Hepatocyte (in vitro differentiated cells): ENCODE results near the gene LINGO3. TPM values are rescaled to one million over a fixed set of nuclear protein-coding genes. Genes with fewer than 3 reads are reported as not detected.
"Not testable (repeated sequence)": the region's sequence is repeated elsewhere in the genome, so short reads cannot be mapped to it uniquely, and the experiment has no call there.

Experiments used
- DNase-seq: peaks from one replicate; pipeline ENCODE4 v3.0.0-alpha.2; 2016; ENCODE audit warnings: low spot score
- H2AFZ ChIP-seq: fragments of 200-600 bp; sonication (generic); 2 replicates; pipeline ENCODE4 v1.6.0; 2016; ENCODE audit warnings: antibody characterized with exemption, mild to moderate bottlenecking
- H3K27ac ChIP-seq: fragments of 200-600 bp; sonication (generic); 2 replicates; pipeline ENCODE4 v1.5.1; 2016; ENCODE audit warnings: mild to moderate bottlenecking
- H3K27me3 ChIP-seq: fragments of 200-600 bp; sonication (generic); 2 replicates; pipeline ENCODE4 v1.6.1; 2016
- H3K36me3 ChIP-seq: fragments of 200-600 bp; sonication (generic); replicated peaks from 2 replicates; pipeline ENCODE4 v1.5.1; 2016; ENCODE audit warnings: low read depth; ENCODE audit not compliant: insufficient read depth
- H3K4me1 ChIP-seq: fragments of 200-600 bp; sonication (generic); 2 replicates; pipeline ENCODE4 v1.5.1; 2016; ENCODE audit warnings: mild to moderate bottlenecking, moderate library complexity; ENCODE audit not compliant: insufficient read depth
- H3K4me2 ChIP-seq: fragments of 200-600 bp; sonication (generic); 2 replicates; pipeline ENCODE4 v1.6.0; 2016
- H3K4me3 ChIP-seq: fragments of 200-600 bp; sonication (generic); 2 replicates; pipeline ENCODE4 v1.5.1; 2016; ENCODE audit warnings: mild to moderate bottlenecking
- H3K79me2 ChIP-seq: fragments of 200-600 bp; sonication (generic); 2 replicates; pipeline ENCODE4 v1.6.0; 2017; ENCODE audit warnings: mild to moderate bottlenecking
- H3K9me2 ChIP-seq: fragments of 200-600 bp; sonication (generic); replicated peaks from 2 replicates; pipeline ENCODE4 v1.6.0; 2017; ENCODE audit warnings: mild to moderate bottlenecking; ENCODE audit not compliant: insufficient read depth
- H3K9me3 ChIP-seq: fragments of 200-600 bp; sonication (generic); 2 replicates; pipeline ENCODE4 v1.5.1; 2016; ENCODE audit warnings: low read depth, mild to moderate bottlenecking
- H4K20me1 ChIP-seq: fragments of 200-600 bp; sonication (generic); 2 replicates; pipeline ENCODE4 v1.6.0; 2016; ENCODE audit warnings: mild to moderate bottlenecking; ENCODE audit not compliant: insufficient read depth, poor library complexity, severe bottlenecking
- CTCF ChIP-seq: fragments of 200-600 bp; sonication (generic); IDR thresholded peaks from 2 replicates; pipeline ENCODE4 v1.5.1; 2016; ENCODE audit warnings: antibody characterized with exemption, mild to moderate bottlenecking; ENCODE audit not compliant: poor library complexity
- EZH2 ChIP-seq: fragments of 200-600 bp; sonication (generic); IDR thresholded peaks from 2 replicates; pipeline ENCODE4 v1.6.1; 2016; ENCODE audit warnings: antibody characterized with exemption, mild to moderate bottlenecking, borderline replicate concordance
- EZH2phosphoT487 ChIP-seq: fragments of 200-600 bp; sonication (generic); IDR thresholded peaks from one replicate; pipeline ENCODE4 v1.6.1; 2018; ENCODE audit warnings: antibody characterized with exemption, mild to moderate bottlenecking, low read depth, moderate library complexity; ENCODE audit not compliant: unreplicated experiment, severe bottlenecking
- WGBS: methylation state at CpG from one replicate; pipeline ENCODE4 v1.1.6; 2016; ENCODE audit warnings: low lambda C conversion rate; ENCODE audit errors: missing lambda C conversion rate; 5-methylcytosine and 5-hydroxymethylcytosine counted together
- polyA plus RNA-seq: library from polyadenylated mRNA; unstranded; fragments of >200 nt; fragmentation: Nextera tagmentation; extraction: Ambion mirVana; gene quantifications from 2 replicates; pipeline ENCODE4 v1.2.1, GENCODE V29; 2016
- total RNA-seq: library from RNA; depleted of rRNA; stranded (reverse); fragments of >200 nt; gene quantifications from 2 replicates; pipeline ENCODE4 v1.2.3, GENCODE V29; 2014

Gene LINGO3
- total and polyA plus RNA-seq, 2 experiments from 2014 or later, result not detected

- H3K4me1 ChIP-seq, result peaks cover 11% of the 10 kb centered on the region
- no peak for DNase-seq
- no peaks in the 10 kb centered on the region for H4K20me1 ChIP-seq
- peaks cover 37% of the 10 kb centered on the region for H3K27me3 ChIP-seq
- H3K9me3 ChIP-seq, result no peaks in the 10 kb centered on the region
- WGBS, result 92% methylated on average over 8 of the region's 8 CpGs
- no peaks in the 10 kb centered on the region for H3K36me3 ChIP-seq
- no peak overlapping the region for H3K4me2 ChIP-seq
- no peak overlapping the region for H2AFZ ChIP-seq
- TF ChIP-seq EZH2 (no peak), CTCF (no peak), EZH2phosphoT487 (no peak)
- no peaks in the 10 kb centered on the region for H3K79me2 ChIP-seq
- no peak overlapping the region for H3K4me3 ChIP-seq
- no peaks in the 10 kb centered on the region for H3K9me2 ChIP-seq
- no peak overlapping the region for H3K27ac ChIP-seq
These were observed 24.0 kb downstream of the LINGO3 start for GRCh38 chr19:2283835-2284507.

GRCh38 chr19:2282862-2283237, 25.1 kb downstream of the LINGO3 start:
- H3K36me3 ChIP-seq, result no peaks in the 10 kb centered on the region
- no peak overlapping the region for H3K27ac ChIP-seq
- H3K4me2 ChIP-seq, result peak overlapping the region; percentile 84
- H3K27me3 ChIP-seq, result peaks cover 26% of the 10 kb centered on the region
- no peaks in the 10 kb centered on the region for H3K9me2 ChIP-seq
- DNase-seq, result no peak
- no peaks in the 10 kb centered on the region for H3K9me3 ChIP-seq
- H3K79me2 ChIP-seq, result no peaks in the 10 kb centered on the region
- TF ChIP-seq CTCF (no peak), EZH2 (no peak), EZH2phosphoT487 (no peak)
- H2AFZ ChIP-seq, result no peak overlapping the region
- no peak overlapping the region for H3K4me3 ChIP-seq
- no peaks in the 10 kb centered on the region for H4K20me1 ChIP-seq
- peaks cover 11% of the 10 kb centered on the region for H3K4me1 ChIP-seq
- 62% methylated on average over 11 of the region's 11 CpGs for WGBS

GRCh38 chr19:2282062-2282861, 25.7 kb downstream of the LINGO3 start, which contains the start of gene PEAK3:
Gene PEAK3 (minus strand): TSS chr19:2282175. CDS start chr19:2280931, 1,244 bp downstream.
- Histone ChIP-seq H3K27ac (no peak within 1 kb of the TSS), H3K4me2 (peak within 1 kb of the TSS; percentile 84)

GRCh38 chr19:2281265-2282061, 26.5 kb downstream of the LINGO3 start:
- H3K9me3 ChIP-seq, H3K36me3 ChIP-seq, H4K20me1 ChIP-seq, H3K9me2 ChIP-seq, H3K79me2 ChIP-seq, H2AFZ ChIP-seq, DNase-seq, H3K4me3 ChIP-seq, H3K27ac ChIP-seq: not testable (repeated sequence)
- peak overlapping the region; percentile 84 for H3K4me2 ChIP-seq
- 26% methylated on average over 12 of the region's 16 CpGs for WGBS
- H3K27me3 ChIP-seq, result peaks cover 15% of the 10 kb centered on the region
- H3K4me1 ChIP-seq, result peaks cover 11% of the 10 kb centered on the region

More at GRCh38 chr19:2282062-2282861, 25.7 kb downstream of the LINGO3 start, which contains the start of gene PEAK3:
- no peak for TF ChIP-seq EZH2phosphoT487
- TF ChIP-seq EZH2, result peak; percentile 16
- TF ChIP-seq CTCF, result no peak
- H3K4me3 ChIP-seq, result no peak within 1 kb of the TSS
- H2AFZ ChIP-seq, result no peak within 1 kb of the TSS
- DNase-seq, result no peak
- H3K9me2 ChIP-seq, result no peaks in the 10 kb centered on the region
- H3K79me2 ChIP-seq, result no peaks in the 10 kb centered on the region
- no peaks in the 10 kb centered on the region for H3K36me3 ChIP-seq
- no peaks in the 10 kb centered on the region for H3K9me3 ChIP-seq
- no peaks in the 10 kb centered on the region for H4K20me1 ChIP-seq
- WGBS, result 7% methylated on average over 32 of the region's 41 CpGs
- peaks cover 11% of the 10 kb centered on the region for H3K4me1 ChIP-seq
- peaks cover 20% of the 10 kb centered on the region for H3K27me3 ChIP-seq
